Tibial nerve (tissue), 3 donors: ENCODE data around the gene BCO1.

Source experiments
- POLR2A ChIP-seq, 2 donors: fragments of 450-650 bp; IDR thresholded peaks; one replicate each; pipeline ENCODE4 v1.6.1; 2017; ENCODE audit warnings: antibody characterized with exemption in 2 of 2, mild to moderate bottlenecking in 2 of 2, moderate library complexity in 2 of 2
- TF ChIP-seq, protein P1 (sequence below), 5 experiments: fragments of 200-600 bp in 3 of 5; fragments of 450-650 bp in 2 of 5; sonication (generic) in 3 of 5; IDR thresholded peaks; one replicate each; pipeline ENCODE4 v1.5.1; 2016 to 2019; ENCODE audit warnings: antibody characterized with exemption in 5 of 5, mild to moderate bottlenecking in 3 of 5, moderate library complexity in 2 of 5

GRCh38 chr16:81216706-81217105, 21.8 kb upstream of the BCO1 start:
- no peak for TF ChIP-seq POLR2A (IDR thresholded peaks at IDR 0.05)
- TF ChIP-seq, protein P1, sequence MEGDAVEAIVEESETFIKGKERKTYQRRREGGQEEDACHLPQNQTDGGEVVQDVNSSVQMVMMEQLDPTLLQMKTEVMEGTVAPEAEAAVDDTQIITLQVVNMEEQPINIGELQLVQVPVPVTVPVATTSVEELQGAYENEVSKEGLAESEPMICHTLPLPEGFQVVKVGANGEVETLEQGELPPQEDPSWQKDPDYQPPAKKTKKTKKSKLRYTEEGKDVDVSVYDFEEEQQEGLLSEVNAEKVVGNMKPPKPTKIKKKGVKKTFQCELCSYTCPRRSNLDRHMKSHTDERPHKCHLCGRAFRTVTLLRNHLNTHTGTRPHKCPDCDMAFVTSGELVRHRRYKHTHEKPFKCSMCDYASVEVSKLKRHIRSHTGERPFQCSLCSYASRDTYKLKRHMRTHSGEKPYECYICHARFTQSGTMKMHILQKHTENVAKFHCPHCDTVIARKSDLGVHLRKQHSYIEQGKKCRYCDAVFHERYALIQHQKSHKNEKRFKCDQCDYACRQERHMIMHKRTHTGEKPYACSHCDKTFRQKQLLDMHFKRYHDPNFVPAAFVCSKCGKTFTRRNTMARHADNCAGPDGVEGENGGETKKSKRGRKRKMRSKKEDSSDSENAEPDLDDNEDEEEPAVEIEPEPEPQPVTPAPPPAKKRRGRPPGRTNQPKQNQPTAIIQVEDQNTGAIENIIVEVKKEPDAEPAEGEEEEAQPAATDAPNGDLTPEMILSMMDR (IDR thresholded peaks at IDR 0.05): no peak
